GM19099 (cell line): ENCODE results near the gene ZNF443.
A peak's percentile ranks its signal among the peaks of the same experiment; 100 is the strongest.

ENCODE experiments used
- POLR2A ChIP-seq: IDR thresholded peaks from 3 replicates; pipeline ENCODE4 v1.6.1; 2011; ENCODE audit warnings: low read depth; ENCODE audit not compliant: insufficient read length; ENCODE audit errors: extremely low read depth

The ZNF443 gene

GRCh38 chr19:12440541-12441316, at the start of gene ZNF443:
TSS of gene ZNF443 (minus strand) at chr19:12441021. CDS start at chr19:12440914, 107 bp downstream.
- peak; percentile 69 for TF ChIP-seq POLR2A

GRCh38 chr19:12485571-12485970, 44.8 kb upstream of the ZNF443 start:
- TF ChIP-seq POLR2A, result no peak

- TF ChIP-seq POLR2A, result no peak
Observed at GRCh38 chr19:12485052-12485416, 44.2 kb upstream of the ZNF443 start.

GRCh38 chr19:12484371-12485051, 43.7 kb upstream of the ZNF443 start, which contains the start of gene ZNF709:
TSS of gene ZNF709 (minus strand) at chr19:12484816. CDS start at chr19:12484657, 159 bp downstream.
- TF ChIP-seq POLR2A, result peak; percentile 87

- TF ChIP-seq POLR2A, result no peak
Observed at GRCh38 chr19:12484011-12484370, 43.2 kb upstream of the ZNF443 start.

GRCh38 chr19:12482509-12482886, 41.7 kb upstream of the ZNF443 start:
- no peak for TF ChIP-seq POLR2A

- TF ChIP-seq POLR2A, result no peak
Observed at GRCh38 chr19:12481781-12482508, 41.1 kb upstream of the ZNF443 start.

- TF ChIP-seq POLR2A, result no peak
Observed at GRCh38 chr19:12478234-12478941, 37.6 kb upstream of the ZNF443 start.

- TF ChIP-seq POLR2A, result no peak
Observed at GRCh38 chr19:12465211-12465610, 24.4 kb upstream of the ZNF443 start.

GRCh38 chr19:12464769-12465168, 23.9 kb upstream of the ZNF443 start:
- no peak for TF ChIP-seq POLR2A

- no peak for TF ChIP-seq POLR2A
Observed at GRCh38 chr19:12453495-12453894, 12.7 kb upstream of the ZNF443 start.

GRCh38 chr19:12450844-12451243, 10.0 kb upstream of the ZNF443 start:
- TF ChIP-seq POLR2A, result no peak

- no peak for TF ChIP-seq POLR2A
Observed at GRCh38 chr19:12448808-12449207, 8.0 kb upstream of the ZNF443 start.

- TF ChIP-seq POLR2A, result no peak
Observed at GRCh38 chr19:12425888-12426274, 14.9 kb downstream of the ZNF443 start.
